Muscle layer of colon (tissue), 2 donors: ENCODE measurements around the gene SMARCD3.

Experiments used
- H3K27ac ChIP-seq: one replicate; pipeline ENCODE4 v1.7.0; 2013; ENCODE audit warnings: low read depth, mild to moderate bottlenecking, low read length, moderate library complexity
- H3K27me3 ChIP-seq, 2 donors: one replicate each; pipeline ENCODE4 v1.7.0; 2013; ENCODE audit warnings: low read length in 2 of 2, mild to moderate bottlenecking in 2 of 2; ENCODE audit not compliant: insufficient read depth in 2 of 2, control insufficient read depth in 1 of 2
- H3K36me3 ChIP-seq: one replicate; pipeline ENCODE4 v1.7.0; 2013; ENCODE audit warnings: mild to moderate bottlenecking, low read length; ENCODE audit not compliant: insufficient read depth
- H3K4me1 ChIP-seq: one replicate; pipeline ENCODE4 v1.7.0; 2013; ENCODE audit warnings: mild to moderate bottlenecking, low read length; ENCODE audit not compliant: insufficient read depth
- H3K4me3 ChIP-seq, 2 donors: one replicate each; pipeline ENCODE4 v1.7.0; 2013; ENCODE audit warnings: low read length in 2 of 2, low read depth in 1 of 2, mild to moderate bottlenecking in 1 of 2, moderate library complexity in 1 of 2
- H3K9ac ChIP-seq: one replicate; pipeline ENCODE4 v1.7.0; 2013; ENCODE audit warnings: low read length
- H3K9me3 ChIP-seq: one replicate; pipeline ENCODE4 v1.7.0; 2013; ENCODE audit warnings: mild to moderate bottlenecking, low read length
- donor health status: abdominal sarcoma.
- donor health status: Adenocarcinoma of cecum.

Gene SMARCD3

DNA sequence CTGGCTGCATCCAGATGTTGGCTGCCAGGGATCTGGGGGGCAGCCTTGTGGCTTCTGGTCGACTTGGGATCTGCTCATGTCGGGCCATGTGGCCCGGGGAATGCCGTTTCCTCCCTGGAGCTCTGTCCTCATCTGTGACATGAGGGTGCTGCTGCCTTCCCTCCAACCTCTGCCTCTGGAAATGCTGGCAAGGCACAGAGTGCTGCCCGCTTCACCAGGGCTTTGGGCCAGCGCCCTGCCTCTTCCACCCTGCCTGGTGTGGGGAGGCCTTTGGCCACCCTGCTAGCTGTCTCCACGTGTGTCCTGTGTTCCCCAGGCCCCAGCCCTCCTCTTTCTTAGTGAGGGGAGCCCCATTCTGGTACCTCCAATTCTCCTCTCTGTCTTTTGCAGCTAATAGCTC lies 5.8 kb upstream of the SMARCD3 start:
- H3K9ac ChIP-seq = no peak overlapping the region
- no peaks in the 10 kb centered on the region for H3K27me3 ChIP-seq
- H3K9me3 ChIP-seq = no peaks in the 10 kb centered on the region
- H3K4me1 ChIP-seq = peaks cover 32% of the 10 kb centered on the region
- H3K36me3 ChIP-seq = no peaks in the 10 kb centered on the region
- peak overlapping the region; percentile 75 for H3K27ac ChIP-seq
- H3K4me3 ChIP-seq = no peak overlapping the region

DNA sequence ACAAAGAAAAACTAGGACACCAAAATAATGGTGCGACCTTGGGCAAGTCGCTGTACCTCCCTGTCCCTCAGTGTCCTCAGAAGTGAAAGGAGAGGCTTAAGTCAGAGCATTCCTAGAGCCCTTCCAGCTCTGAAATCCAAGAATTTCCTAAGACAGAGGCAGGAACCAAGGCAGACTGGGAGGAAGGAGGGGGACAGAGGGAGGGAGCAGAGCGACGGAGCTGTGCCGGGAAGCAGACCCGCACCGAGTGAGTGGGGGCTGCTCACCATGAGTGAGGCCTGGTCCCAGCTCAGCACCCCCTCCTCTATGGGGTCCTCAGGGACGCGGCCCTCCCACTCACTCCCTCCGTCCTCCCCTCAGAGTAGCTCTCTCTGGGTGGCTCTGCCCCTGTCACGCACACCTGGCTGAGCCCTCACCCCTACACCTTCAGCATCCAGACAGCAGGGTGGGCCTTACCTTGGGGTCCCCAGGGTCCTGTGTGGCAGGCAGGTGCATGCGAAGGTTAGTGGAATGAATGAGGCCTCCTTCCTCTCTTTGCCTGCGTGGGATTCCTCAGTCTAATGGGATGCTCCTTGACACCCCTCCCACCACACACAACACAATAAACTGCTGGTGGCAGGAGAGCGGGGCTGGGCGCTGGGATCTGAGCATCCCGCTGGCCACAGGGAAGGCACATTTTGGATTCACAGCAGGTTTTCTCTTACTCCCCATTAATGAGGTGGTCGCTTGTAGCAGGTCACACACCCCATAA lies 4.6 kb upstream of the SMARCD3 start:
- H3K36me3 ChIP-seq = no peaks in the 10 kb centered on the region
- peak overlapping the region in 1 of 2 donors; percentile 81 for H3K4me3 ChIP-seq
- peak overlapping the region; percentile 75 for H3K27ac ChIP-seq
- H3K4me1 ChIP-seq = peaks cover 33% of the 10 kb centered on the region
- no peaks in the 10 kb centered on the region for H3K27me3 ChIP-seq
- H3K9me3 ChIP-seq = no peaks in the 10 kb centered on the region
- H3K9ac ChIP-seq = peak overlapping the region; percentile 86

DNA sequence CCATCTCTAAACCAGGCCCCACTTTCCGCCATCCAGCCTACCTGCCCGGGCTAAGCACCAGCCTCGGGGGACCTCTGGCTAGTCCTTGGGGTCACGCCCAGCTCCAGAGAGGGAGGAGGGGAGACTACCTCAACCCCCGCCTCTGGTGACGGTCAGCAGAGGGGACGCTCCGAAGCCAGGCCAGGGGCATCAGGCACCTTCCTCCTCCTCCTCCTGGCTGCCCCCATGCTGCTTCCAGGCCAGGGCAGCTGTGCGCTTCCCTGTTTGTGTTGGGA lies 4.0 kb upstream of the SMARCD3 start:
- no peaks in the 10 kb centered on the region for H3K36me3 ChIP-seq
- H3K4me1 ChIP-seq = peaks cover 37% of the 10 kb centered on the region
- peak overlapping the region; percentile 72 to 81 for H3K4me3 ChIP-seq
- H3K9ac ChIP-seq = peak overlapping the region; percentile 86
- no peaks in the 10 kb centered on the region for H3K27me3 ChIP-seq
- no peaks in the 10 kb centered on the region for H3K9me3 ChIP-seq
- H3K27ac ChIP-seq = peak overlapping the region; percentile 75

DNA sequence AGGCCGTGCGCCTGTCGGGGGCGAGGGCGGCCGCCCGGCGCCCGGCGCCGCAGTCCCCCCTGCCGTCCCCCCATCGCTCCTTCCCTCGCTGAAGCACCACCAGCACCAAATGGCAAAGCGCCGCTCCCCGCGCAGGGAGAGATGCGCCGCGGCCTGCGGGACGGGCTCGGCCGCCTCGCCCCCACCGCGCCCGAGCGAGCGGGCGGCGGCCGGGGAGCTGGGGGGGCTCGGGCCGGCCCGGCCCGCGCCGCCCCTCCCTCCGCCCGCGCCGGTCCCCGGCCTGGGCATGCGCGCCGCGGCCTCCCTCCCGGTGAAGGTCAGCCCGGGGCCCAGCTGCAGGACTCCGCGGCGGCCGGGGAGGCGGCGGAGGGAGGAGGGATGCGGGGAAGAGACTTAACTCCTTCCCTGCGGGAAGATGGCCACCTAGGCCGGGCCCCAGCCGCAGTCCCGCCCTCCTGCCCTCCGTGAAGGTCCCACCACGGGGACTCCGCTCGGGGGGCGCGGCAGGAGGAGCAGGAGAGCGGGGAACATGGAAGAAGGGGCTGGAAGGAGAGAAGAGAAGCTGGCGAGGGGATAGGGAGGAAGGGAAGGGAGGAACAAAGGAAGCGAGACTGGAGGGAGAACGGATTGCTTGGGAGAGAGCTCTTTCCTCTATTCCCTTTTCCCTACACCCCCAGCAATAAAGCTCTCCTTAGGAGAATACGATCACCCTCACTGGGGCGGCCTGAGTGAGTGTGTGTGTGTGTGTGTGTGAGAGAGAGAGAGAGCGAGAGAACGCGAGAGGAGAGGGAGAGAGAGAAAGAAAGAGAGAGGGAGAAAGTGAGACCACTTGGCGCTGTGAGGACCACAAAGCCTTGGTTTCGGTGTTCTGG lies 3.4 kb upstream of the SMARCD3 start:
- H3K9ac ChIP-seq = peak overlapping the region; percentile 86
- H3K4me3 ChIP-seq = peak overlapping the region; percentile 72 to 81
- peak overlapping the region; percentile 95 for H3K27ac ChIP-seq
- no peaks in the 10 kb centered on the region for H3K9me3 ChIP-seq
- peaks cover 43% of the 10 kb centered on the region for H3K4me1 ChIP-seq
- H3K27me3 ChIP-seq = no peaks in the 10 kb centered on the region
- no peaks in the 10 kb centered on the region for H3K36me3 ChIP-seq

DNA sequence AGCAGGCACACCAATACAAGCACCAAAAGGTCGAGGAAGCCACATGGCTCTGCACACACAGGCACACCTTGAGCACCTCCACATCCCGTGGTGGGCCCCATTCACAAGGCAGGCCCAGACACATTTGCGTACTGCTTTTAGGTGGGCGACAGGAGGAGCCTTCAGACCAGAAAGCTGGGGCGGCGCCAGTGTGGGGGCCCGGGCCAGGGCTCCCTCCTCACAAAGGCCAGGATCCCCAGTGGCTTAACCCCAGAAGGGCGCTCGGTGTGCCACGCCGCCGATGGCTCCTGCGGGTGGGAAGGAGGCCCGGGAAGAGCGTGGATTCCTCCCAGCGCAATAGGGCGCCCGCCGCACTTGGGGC lies 2.8 kb upstream of the SMARCD3 start:
- Histone ChIP-seq H3K9ac (peak overlapping the region; percentile 50), H3K9me3 (no peaks in the 10 kb centered on the region), H3K27me3 (no peaks in the 10 kb centered on the region), H3K27ac (peak overlapping the region; percentile 95), H3K36me3 (no peaks in the 10 kb centered on the region), H3K4me1 (peaks cover 49% of the 10 kb centered on the region), H3K4me3 (peak overlapping the region; percentile 49 to 71)

DNA sequence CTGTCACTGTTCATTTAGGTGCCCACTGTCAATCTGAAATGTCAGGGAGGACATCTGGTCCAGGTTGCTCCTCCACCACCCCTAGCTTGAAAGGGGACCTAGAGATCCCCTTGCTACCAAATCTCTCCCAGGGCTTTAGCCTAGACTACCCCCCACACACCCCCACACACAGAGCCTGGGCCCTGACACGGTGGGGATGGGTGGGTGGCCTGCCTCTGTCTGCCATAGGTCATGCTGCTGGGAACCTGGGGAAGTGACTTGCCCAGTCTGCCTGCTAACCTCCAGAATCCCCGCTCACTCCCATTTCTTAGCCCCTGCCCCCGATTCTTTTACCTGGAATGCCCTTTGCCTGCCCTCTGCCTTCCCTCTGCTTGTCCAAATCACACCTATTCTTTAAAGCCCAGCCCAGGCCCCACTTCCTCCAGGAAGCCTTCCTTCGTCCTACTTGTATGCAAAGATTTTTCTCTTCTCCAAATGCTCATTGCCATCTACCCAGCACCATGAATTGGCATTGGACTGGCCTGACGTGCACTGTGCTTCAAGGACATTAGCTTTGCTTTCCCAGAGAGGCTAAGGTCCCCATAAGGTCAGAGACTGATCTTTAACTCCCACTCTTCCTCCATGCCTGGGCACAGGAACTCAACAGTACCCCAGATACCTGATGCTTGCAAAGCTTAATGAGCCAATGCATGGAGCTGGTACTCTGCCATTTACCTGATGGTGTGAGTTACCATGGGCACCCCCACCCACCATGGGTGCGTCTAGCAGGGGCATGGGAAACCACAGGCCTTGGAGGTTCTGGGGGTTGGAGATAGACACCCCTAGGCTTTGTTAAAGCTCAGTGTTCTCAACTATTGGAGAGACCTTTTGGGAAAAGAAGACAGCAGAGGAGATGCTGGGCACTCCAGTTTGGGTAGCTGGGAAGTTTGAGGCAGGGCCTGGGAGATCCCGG lies 2.0 kb upstream of the SMARCD3 start:
- peak overlapping the region; percentile 50 for H3K9ac ChIP-seq
- peak overlapping the region; percentile 49 to 71 for H3K4me3 ChIP-seq
- peaks cover 55% of the 10 kb centered on the region for H3K4me1 ChIP-seq
- no peaks in the 10 kb centered on the region for H3K9me3 ChIP-seq
- peak overlapping the region; percentile 95 for H3K27ac ChIP-seq
- H3K36me3 ChIP-seq = no peaks in the 10 kb centered on the region
- no peaks in the 10 kb centered on the region for H3K27me3 ChIP-seq

DNA sequence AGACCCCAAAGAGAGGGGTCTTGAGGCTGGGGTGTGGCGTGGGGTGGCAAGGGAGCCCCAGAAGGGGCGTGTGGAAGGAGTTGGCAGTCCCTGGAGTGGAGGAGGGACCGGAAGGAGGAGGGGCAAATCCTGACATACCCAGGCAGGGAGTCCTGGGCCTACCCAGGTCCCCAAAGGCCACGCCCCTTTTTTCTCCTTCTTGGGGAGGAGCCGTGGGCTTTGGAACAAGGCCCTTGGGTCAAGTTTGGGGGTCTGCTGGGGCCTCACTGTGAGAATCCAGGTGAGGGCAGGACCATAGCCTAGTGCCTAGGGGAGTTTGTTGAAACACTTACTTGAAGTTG lies 1.2 kb upstream of the SMARCD3 start:
- H3K36me3 ChIP-seq = no peaks in the 10 kb centered on the region
- peak overlapping the region; percentile 95 for H3K27ac ChIP-seq
- H3K9me3 ChIP-seq = no peaks in the 10 kb centered on the region
- H3K4me3 ChIP-seq = peak overlapping the region in 1 of 2 donors; percentile 55
- H3K27me3 ChIP-seq = peaks cover 0 to 3% of the 10 kb centered on the region in 2 donors
- H3K4me1 ChIP-seq = peaks cover 61% of the 10 kb centered on the region
- peak overlapping the region; percentile 33 for H3K9ac ChIP-seq

DNA sequence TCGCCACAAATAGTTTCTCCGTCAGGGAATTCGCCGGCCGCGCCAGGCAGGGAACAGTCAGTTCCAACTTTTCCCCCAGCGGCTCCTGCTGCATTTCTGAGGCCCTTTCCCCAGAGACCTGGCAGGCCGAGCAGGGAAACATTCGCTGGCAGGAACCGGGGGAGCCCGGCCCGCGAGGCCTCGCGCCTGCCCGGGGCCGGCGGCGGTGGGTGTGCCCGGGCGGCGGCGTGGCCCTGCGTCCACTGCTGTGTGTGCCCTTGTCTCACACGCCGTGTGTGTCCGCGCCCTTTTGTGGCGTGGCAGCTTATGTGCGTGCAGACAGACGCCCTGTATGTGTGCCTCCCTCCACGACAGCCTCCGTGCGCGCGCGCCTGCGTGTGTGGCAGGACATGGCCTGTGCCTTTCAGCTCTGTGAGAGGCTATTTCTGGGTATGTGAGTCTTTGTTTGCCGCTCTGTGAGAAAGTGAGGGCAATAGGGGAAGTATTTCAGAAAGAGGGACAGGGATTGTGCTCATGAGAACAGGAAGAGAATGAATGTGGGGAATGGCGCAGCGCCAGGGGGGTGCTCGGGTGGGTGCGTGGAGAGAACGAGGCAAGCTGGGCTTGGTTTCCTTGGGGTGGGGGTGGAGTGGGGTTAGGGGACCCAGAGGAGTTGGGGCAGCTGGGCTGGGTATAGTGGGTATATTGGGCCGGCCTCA lies 689 bp upstream of the SMARCD3 start:
- peak overlapping the region; percentile 12 to 55 for H3K4me3 ChIP-seq
- no peaks in the 10 kb centered on the region for H3K36me3 ChIP-seq
- H3K4me1 ChIP-seq = peaks cover 66% of the 10 kb centered on the region
- H3K9me3 ChIP-seq = no peaks in the 10 kb centered on the region
- H3K27ac ChIP-seq = peak overlapping the region; percentile 95
- H3K27me3 ChIP-seq = peaks cover 0 to 5% of the 10 kb centered on the region in 2 donors
- peak overlapping the region; percentile 33 for H3K9ac ChIP-seq

DNA sequence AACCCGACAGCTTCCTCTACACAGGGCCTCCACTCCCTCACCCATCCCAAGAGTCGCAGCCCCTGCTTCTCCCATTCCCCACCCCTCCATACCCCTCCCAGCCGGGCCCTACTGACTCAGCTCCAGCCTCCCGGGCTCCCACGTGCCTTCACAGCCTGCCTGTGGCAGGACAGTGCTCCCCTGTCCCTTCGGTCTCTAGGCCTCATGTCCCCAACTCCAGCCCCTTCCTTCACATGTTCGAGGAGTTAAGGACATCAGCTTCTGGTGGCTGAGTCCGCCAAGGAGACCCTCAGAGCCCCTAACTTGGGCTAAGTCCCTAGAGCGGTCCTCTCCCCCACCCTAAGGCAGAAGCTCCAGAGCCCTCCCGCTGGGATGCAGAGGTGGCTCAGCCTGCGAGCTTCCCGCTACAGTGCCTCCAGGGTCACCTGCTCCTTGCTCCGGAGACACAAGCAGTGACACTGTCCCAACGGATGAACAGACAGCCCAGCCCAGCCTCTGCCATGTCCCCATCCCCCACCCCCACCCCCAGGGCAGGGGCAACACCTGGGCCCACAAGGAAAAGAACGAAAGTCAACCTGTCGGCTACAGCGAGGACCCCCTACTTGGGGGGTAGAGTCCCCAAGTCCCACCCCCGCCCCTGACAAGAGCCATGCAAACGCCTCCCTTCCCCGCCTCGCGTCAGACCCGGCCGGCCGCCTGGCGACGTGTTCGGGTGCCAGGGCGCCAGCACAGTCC lies 716 bp downstream of the SMARCD3 start:
- Histone ChIP-seq H3K9ac (peak overlapping the region; percentile 65), H3K36me3 (peaks cover 2% of the 10 kb centered on the region), H3K27ac (peak overlapping the region; percentile 88), H3K9me3 (no peaks in the 10 kb centered on the region), H3K27me3 (peaks cover 0 to 5% of the 10 kb centered on the region in 2 donors), H3K4me1 (peaks cover 67% of the 10 kb centered on the region), H3K4me3 (peak overlapping the region; percentile 68 to 79)

DNA sequence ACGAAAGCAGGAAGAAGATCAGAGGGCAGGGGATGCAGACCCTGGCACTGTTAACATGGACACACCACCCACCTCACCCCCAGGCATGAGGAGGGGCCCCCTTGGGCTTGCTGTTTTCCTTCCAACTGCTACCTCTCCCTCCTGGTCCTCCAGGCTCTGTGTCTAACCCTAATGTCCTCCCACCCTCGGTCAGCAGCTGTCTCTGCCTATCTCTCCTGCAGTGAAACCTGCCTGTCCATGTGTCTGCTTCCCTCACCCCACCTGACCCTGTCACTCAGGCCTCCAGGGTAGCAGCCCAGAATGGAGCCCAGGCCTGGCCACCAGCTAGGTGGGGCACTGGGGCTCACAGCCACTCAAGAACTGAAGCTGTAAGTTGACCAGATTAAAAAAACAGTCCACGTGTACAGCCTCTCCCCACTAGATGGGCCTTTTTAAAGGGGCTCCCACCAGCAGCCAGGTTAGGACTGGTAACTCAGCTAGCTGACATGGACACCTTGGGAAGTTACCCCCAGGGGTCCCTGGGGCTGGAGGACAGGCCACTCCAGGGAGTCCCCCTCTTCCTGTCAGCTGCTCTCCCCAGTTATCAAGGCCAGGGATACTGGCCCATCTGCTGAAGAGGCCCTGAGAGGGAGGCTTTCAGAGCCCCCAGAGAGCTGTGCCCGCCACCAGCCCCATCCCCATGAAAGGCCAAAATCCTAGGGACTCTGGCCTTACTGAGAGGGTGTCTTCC lies 1.5 kb downstream of the SMARCD3 start:
- Histone ChIP-seq H3K9me3 (no peaks in the 10 kb centered on the region), H3K27ac (peak overlapping the region; percentile 88), H3K27me3 (peaks cover 0 to 5% of the 10 kb centered on the region in 2 donors), H3K36me3 (peaks cover 8% of the 10 kb centered on the region), H3K9ac (peak overlapping the region; percentile 65), H3K4me3 (peak overlapping the region; percentile 68 to 79), H3K4me1 (peaks cover 63% of the 10 kb centered on the region)
